ENCODE data around the gene RGS5.

DNA sequence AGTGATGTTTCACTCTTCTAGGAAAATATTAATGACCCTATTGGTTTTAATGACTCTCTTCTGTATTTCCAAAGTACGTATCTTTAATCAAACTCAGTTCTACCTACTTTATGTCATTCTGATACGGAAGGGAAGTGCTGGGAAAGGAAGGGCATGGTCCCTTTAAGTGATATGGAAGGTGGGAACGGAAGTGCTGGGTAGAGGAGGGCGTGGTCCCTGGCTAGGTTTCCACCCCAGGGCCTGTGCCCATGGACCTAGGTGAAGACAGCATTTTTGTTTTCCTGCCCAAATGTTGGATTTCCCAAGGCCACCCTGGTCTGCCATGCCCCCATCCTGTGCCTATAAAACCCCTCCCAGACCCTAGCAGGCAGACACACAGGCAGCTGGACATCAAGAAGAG is 109.5 kb downstream of the RGS5 start:
- TF ChIP-seq CTCF (IDR thresholded peaks at IDR 0.05), result no peak
- TF ChIP-seq POLR2A (IDR thresholded peaks at IDR 0.05; ENCODE audit: low read depth), result no peak
- TF ChIP-seq POLR2AphosphoS5 (IDR thresholded peaks at IDR 0.05), result no peak
- TF ChIP-seq EP300 (IDR thresholded peaks at IDR 0.05), result no peak
